K562 (cell line): ENCODE results near the gene SLC29A3. TPM values are rescaled to one million over a fixed set of nuclear protein-coding genes. Genes with fewer than 3 reads are reported as not detected.

ENCODE experiments used
- REST ChIP-seq, 2 experiments: fragments of 450-650 bp; formaldehyde crosslinking in 1 of 2; IDR thresholded peaks; 2 replicates each; pipeline versions ENCODE4 v1.4.0 to v1.6.1; 2014 to 2020; ENCODE audit warnings: mild to moderate bottlenecking in 2 of 2, borderline replicate concordance in 1 of 2, low read depth in 1 of 2
- polyA plus RNA-seq, 8 experiments: library from polyadenylated mRNA; depleted of rRNA in 4 of 8; stranded (reverse) in 5 of 8; unstranded in 3 of 8; fragments of >200 nt; fragmentation: Nextera tagmentation in 2 of 8; fragmentation: Illumina TruSeq in 1 of 8; extraction: Ambion mirVana in 2 of 8; extraction: Trizol in 1 of 8; gene quantifications; 2 replicates each; pipeline versions ENCODE4 v1.2.1 to v1.2.3, GENCODE V29; 2011 to 2014; ENCODE audit warnings: inconsistent platforms in 1 of 8, missing spikeins in 1 of 8
- total RNA-seq, 7 experiments: library from RNA; depleted of rRNA in 6 of 7; stranded (reverse); fragments of >200 nt in 6 of 7; fragmentation: Illumina TruSeq in 2 of 7; extraction: Trizol in 2 of 7; gene quantifications; 2 replicates each; pipeline versions ENCODE4 v1.2.1 to v1.2.3, GENCODE V29; 2011 to 2021; ENCODE audit warnings: low replicate concordance in 1 of 7

Gene SLC29A3
- total and polyA plus RNA-seq, 9 of the 15 experiments (the other 6 are each of a cell fraction or from before 2014, with no cell fraction given) = 2.1 to 10.7 (median 4.6) TPM

- TF ChIP-seq REST (IDR thresholded peaks at IDR 0.05; ENCODE audit: borderline replicate concordance) (peak; percentile 73), REST (CRISPR knock-in tag; IDR thresholded peaks at IDR 0.05; ENCODE audit: low read depth) (no peak)
These were observed 33.9 kb upstream of the SLC29A3 start (continued) for GRCh38 chr10:71285180-71285545.
